A172 (cell line): ENCODE results near the gene WDR88. TPM values are rescaled to one million over a fixed set of nuclear protein-coding genes. Genes with fewer than 3 reads are reported as not detected.
A peak's percentile ranks its signal among the peaks of the same experiment; 100 is the strongest.
"Not testable (repeated sequence)": the region's sequence is repeated elsewhere in the genome, so short reads cannot be mapped to it uniquely, and the experiment has no call there.

Source experiments
- DNase-seq: peaks from one replicate; pipeline ENCODE4 v3.0.0-alpha.2; 2015; ENCODE audit warnings: low spot score
- total RNA-seq: library from RNA; depleted of rRNA; stranded (reverse); fragments of >200 nt; shearing (Covaris generic); gene quantifications from 2 replicates; pipeline ENCODE4 v1.2.3, GENCODE V29; 2014; rRNA removed

The WDR88 gene
- total RNA-seq, 1 experiment from 2014 or later: not detected

DNA sequence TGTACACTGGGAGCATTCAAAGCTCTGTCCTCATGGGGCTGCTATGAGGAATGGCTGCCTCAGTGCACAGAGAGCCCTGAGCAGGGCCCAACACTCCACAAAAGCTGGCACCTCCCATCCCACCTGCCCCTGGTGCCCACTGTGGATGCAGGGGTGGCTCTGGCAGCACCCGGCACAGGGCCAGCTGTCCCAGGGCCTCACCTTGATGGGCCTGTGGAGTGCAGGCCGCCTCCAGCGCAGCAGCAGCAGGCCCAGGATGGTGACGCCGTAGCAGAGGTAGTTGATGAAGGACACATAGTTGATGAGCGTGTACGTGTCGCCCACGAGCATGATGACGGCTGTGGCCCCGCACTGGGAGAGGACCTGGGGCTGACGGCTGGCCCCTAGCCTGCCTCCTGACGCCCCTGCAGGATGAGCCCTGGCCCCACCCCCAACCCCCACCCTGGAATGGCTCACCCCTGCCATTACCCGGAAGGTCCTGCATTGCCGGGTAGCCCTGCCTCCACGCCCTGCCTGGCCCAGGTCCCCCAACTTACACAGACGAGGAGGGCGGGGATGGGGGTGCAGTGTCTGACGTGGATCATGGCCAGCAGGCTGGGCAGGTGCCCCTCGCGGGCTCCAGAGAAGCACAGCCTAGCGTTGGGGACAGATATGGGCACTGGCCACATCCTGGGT is 78.5 kb downstream of the WDR88 start:
- DNase-seq: no peak

DNA sequence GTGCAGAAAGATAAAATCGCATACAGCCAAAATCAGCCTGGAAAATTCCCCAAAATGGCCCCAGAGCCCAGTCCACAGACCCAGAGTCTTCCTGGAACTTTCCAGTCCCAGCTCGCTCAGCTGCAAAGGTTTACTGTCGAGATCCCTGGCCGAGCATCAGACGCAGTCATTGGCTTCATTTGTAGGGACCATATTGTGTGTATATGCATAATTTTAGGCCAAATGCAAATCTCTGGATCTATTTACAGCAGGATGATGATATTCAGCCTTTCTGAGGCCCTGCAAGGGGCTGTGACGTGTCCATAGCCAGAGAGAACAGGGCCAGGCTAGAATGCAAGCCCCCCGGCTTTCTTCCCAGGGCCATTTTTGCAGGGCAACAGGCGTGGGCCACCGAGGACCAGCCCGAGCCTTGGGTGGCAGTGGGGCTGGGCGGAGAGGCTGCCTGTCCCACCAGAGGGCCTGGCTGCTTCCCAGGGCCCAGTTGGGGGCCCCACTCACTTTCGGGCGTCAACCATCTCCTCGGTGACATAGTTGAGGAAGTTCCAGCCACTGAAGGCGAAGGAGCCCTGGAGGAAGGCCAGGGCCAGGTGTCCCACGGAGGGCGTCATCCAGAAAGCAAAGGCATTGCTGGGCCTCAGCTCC is 80.0 kb downstream of the WDR88 start:
- DNase-seq: no peak

DNA sequence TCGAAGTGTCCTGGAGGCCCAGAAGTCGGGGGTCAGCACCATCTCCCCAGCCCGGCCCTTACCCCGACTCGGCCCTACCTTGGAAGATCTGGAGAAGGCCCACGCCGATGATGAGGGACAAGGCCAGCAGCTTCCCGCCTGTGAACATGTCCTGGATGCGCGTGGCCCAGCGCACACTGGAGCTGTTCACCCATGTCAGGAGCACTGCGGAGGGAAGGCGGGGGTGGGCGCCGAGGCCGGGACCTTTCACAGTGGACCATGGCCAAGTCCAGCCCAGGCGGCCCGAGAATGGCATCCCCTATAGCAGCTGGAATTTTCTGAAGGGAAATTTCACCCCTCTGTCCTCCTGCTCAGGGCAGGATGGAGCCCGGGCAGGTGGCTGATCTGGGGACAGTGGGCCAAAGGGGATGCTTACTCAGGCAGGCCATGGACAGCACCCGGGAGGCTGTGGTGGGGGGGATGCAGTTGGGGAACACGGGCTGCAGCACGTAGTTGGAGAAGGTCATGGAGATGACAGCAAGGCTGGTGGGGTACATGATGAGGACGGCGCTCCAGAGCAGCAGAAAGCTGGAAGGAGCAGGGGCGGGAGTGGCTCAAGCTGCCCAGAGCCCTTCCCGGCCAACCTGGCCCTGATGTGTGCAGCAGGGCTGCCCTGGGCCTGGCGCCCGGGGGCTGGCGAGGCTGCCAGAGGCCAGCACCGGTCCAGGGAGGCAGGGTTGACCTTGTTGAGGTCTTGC is 80.7 kb downstream of the WDR88 start:
- no peak for DNase-seq

DNA sequence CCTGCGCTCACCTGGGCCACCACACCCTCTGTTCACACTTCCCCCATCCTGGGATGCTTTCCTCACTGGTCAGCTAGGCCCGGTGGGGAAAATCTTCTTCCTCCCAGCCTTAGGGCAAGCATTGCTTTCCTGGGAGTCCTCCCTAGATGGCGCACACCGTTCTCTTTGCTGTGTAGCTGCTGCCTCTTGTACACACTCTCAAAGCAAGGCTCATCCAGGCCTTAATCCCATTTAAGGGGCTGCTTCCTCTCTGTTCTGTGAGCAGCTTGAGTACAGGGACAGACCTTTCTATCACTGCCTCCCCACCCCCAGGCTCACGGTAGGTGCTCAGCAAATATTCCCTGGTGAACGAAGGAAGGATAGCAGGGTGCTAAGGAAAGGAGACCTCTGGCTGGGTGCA is 82.7 kb downstream of the WDR88 start:
- peak; percentile 18 for DNase-seq

DNA sequence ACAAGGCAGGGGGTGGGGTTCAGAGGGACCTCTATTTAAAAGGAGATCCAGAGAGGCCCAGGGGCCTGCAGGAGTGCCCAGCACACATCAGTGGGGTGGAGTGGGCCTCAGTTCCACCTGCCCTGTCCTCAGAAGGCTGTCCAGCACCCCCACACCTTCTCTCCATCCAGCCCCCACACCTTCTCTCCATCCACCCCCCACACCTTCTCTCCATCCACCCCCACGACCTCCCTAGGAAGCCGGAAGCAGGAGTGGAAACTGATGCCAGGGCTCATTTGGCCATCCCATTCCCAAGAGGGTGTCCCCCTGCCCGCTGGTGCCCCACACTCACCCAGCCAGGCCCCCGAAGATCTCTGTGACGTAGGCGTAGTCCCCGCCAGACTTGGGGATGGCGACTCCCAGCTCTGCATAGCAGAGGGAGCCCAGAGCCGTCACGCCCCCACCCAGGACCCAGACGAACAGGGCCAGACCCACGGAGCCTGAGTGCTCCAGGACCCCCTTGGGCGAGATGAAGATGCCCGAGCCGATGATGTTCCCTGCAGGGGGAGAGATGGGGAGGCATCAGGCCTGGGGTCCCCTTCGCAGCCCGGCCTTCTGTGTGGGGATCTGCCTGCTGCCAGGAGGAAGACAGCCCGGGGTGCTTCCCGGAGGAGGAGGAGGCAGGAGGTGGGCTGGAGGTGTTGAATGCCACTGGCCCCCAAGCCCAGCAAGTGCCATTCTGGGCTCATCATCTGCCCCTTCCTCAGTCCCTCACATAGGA is 83.7 kb downstream of the WDR88 start:
- DNase-seq: no peak

DNA sequence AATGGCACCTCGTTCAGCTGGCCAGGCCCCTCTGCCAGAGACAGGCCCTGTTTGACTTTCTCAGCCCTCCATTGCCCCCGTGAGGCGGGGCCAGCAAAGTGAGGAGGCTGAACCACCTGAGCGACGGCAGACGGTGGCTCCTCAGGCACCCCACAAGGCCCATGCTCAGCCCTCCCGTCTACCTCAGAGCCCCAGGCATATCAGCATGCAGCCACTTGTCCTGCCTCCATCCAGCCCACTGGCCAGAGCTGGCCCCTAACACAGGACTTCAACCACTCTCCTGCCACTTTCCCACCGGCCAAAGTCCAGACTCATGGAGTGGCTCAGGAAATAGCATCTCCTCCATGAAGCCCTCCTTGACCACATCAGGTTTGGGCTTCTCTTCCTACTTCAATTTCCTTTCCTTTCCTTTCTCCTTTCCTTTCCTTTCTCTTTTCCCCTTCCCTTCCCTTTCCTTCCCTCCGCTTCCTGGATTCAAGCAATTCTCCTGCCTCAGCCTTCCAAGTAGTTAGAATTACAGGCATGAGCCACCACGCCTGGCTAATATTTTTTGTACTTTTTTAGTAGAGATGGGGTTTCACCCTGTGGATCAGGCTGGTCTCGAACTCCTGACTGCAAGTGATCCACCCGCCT is 84.4 kb downstream of the WDR88 start:
- no peak for DNase-seq

DNA sequence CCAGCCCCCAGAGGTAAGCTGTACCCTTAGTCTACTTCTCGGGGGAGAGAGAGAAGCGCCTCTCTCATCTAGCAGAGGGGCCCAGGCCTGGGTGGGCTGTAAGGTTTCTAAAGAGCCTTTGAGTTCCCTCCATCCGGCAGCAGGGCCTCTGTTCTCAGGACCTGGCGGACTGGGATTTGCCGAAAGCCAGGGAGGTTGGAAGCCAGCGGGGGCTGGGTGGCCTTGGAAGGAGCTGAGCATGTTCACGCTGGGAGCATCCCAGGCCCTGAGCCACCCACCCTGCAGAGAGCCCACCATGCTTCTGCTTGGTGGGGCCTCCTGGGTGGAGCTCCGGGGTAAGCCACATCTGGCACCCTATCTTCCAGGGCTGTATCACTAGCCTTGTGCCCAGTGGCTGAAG is 86.0 kb downstream of the WDR88 start:
- DNase-seq: no peak

DNA sequence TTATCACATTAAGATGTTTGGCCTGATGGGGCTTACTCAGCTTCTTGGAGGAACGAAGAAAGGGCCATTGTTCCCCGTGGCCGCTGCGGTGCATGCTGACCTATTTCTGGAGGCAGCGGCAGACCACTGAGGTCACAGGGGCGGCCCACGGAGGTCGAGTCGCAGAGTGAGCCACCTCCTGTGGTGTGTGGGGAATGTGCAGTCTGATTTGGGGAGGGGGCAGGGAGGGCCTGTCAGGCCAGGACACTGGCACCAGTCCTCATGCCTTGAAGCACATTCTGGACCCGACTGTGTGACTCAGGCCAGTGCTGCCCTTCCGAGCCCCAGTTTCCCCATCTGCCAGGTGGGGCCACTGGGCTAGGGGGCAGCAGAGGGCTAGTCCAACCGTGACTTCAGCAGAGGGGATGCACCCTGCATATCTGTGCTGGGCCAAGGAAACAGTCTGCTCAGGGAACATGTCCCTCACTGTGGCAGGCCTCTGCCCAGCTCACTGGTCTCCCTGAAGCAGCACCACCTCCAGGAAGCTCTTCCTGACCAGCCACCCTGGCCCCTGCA is 87.4 kb downstream of the WDR88 start:
- DNase-seq: peak; percentile 33

DNA sequence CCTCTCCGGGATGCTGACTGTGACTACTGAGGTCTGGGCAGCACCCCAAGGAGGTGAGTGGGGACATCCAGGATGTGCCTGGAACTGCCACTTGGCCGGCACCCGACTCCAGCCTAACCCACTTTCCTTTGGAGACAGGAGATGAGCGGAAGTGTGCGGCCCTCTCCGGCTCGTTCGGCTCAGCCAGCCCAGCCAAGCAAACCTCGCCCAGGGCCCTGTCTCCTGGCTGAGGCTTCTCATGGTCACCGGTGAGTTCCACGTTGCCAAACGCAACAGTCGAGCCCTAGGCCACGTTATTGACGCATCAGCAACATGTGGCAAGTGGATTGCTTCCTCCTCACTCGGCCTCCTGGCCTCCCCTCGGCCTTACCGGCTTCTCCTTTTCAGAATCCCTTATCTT is 88.2 kb downstream of the WDR88 start:
- no peak for DNase-seq

DNA sequence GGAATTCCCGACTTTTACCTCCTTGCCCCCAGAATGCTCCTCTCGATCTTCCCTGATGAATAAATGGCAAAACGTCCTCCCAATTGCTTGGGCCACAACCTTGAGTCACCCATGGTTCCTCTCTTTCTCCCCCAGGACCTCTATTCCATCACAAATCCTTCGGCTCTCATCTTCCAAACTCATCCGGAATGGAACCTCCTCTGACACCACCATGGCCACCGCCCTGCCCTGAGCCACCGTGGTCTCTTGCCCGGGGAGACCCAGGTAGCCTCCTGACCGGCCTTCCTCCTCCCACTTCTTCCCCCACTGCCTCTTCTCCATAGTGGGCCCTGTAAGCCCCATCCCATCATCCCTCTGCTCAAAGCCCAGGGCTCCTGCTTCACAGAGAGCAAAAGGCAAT is 88.8 kb downstream of the WDR88 start:
- no peak for DNase-seq

DNA sequence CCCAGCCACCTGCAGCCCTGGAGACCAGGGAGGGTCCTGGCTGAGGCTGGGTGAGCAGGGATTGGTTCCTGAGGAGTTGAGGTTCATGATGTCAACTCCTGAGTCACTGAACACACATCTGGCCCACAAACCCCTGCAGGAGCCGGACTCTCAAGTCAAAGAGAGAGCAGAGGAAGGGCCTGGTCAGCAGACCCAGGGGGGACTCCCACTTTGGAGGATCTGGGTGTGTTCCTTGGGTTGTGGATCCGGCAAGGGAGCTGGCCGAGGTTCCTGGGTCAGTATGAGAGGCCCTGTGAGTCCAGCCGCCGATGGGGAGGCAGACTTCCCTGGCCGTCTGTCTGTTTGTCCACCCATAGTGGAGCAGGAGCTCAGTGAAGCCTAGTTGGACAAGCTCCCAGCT is 89.7 kb downstream of the WDR88 start:
- DNase-seq: peak; percentile 21

DNA sequence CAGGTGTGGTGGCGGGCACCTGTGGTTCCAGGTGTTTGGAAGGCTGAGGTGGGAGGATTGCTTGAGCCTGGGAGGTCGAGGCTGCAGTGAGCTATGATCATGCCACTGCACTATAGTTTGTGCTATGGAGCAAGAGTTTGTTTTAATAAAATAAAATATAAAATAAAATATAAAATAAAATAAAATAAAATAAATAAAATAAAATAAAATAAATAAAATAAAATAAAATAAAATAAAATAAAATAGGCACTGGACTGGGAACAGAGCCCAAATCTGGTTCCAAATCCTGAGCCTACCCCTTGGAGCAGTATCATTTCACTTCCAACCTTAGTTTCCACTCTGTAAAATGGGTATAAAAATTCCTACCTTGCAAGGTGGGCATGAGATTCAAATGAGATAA is 90.3 kb downstream of the WDR88 start:
- DNase-seq: not testable (repeated sequence)

DNA sequence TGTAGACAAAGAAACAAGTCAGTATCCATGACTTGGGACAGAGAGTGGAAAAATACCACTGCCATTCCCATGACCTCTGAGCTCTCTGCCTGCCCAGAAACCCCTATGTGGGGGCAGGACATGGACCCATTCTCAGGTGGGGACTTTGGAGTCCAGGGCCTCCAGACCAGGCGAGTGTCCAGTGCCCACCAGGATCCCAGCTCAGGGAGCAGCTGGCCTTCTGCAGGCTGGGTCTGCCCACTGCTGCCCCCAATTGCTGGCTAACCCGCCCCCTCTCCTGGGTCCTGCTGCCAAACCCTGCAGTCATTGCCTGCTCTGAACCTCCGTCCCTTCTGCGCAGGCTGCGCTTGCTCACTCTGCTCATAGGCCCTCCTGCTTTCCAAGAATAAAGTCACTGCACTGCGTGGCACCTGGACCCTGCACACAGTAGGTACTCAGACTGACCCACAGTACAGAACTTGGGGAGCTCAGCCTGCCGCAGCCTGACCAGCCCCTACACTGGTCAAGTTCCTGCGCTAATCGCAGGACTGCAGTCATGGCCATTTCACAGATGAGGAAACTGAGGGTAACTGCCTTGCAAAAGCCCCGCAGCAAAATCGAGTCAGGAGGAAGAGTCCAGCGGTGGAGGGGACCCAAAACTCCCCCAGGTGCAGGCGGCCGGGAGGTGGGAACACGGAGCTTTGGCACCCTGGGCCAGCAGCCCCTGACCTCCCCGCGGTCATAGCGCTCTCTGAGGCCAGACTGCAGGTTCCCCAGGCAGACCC is 93.0 kb downstream of the WDR88 start:
- no peak for DNase-seq

Other genes starting within 250 kb of the WDR88 start
- 34.8 and 35.9 TPM in 2 replicates for gene CEP89, start 160.2 kb upstream of the WDR88 start, total RNA-seq
- 10.4 and 12.7 TPM in 2 replicates for gene FAAP24, start 159.9 kb upstream of the WDR88 start, total RNA-seq
- 17.4 and 23.0 TPM in 2 replicates for gene RHPN2, start 67.2 kb upstream of the WDR88 start, total RNA-seq
- gene GPATCH1, start 50.9 kb upstream of the WDR88 start, total RNA-seq: 6.5 and 8.0 TPM in 2 replicates
- gene LRP3, start 62.2 kb downstream of the WDR88 start, total RNA-seq: 85.2 and 86.5 TPM in 2 replicates
- gene SLC7A10, start 93.7 kb downstream of the WDR88 start, total RNA-seq: not detected in 2 replicates
- 3.9 and 4.3 TPM in 2 replicates for gene CEBPA, start 170.4 kb downstream of the WDR88 start, total RNA-seq
- 31.6 and 33.1 TPM in 2 replicates for gene CEBPG, start 241.6 kb downstream of the WDR88 start, total RNA-seq